HG02759 (cell line): ENCODE results near the gene SLC13A3.

Experiments used
- ATAC-seq: cut with Tn5 transposase; IDR thresholded peaks from one replicate; pipeline ENCODE4 v1.9.1; 2021; ENCODE audit warnings: mild to moderate bottlenecking, moderate library complexity; ENCODE audit not compliant: unreplicated experiment

The SLC13A3 gene

DNA sequence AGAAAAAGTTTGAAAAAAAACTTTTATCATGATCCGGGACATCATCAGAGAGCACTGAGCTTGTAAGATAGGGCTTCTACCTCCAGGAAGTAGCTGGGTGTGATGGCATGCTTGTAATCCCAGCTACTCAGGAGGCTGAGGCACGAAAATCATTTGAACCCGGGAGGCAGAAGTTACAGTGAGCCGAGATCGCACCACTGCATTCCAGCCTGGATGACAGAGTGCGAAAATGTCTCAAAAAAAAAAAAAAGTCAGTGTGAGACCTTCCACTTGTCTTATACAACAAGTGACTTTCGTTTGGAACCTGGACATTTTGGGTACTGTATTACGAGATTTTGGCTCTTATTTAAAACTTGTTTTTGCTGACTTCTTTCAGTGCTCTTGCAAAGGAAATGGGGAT lies 5.9 kb upstream of the SLC13A3 start:
- no peak for ATAC-seq

DNA sequence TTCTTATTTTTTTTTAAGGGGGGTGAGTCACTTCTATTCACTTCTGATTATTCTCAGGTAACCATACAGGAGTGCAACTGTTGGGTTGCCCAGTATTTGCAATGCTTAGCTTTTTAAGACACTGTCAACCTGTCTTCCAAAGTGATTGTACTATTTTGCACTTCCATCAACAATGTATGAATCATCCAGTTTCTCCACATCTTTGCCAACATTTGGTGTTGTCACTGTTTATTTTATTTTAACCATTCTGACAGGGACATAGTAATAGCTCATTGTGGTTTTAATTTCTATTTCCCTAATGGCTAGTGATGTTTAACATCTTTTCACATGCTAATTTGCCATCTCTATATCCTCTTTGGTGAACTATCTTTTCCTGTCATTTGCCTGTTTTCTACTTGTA lies 1.4 kb upstream of the SLC13A3 start:
- no peak for ATAC-seq

DNA sequence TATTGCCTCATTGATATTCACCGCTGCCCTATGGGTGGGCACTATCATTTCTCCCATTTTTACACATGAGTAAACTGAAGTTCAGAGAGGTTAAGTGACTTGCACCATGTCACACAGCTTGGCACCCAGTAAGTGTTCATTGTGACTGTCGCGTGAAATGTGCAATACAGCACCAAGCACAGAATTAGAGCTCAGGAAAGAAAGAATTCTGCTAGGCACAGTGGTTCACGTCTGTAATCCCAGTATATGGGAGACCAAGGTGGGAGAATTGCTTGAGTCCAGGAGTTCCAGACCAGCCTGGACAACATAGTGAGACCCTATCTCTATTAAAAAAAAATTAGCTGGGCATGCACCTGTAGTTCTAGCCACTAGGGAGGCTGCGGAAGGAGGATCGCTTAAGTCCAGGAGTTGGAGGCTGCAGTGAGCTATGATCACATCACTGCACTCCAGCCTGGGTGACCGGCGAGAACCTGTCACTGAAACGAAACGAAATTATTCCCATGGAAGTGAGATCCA lies 626 bp downstream of the SLC13A3 start:
- no peak for ATAC-seq

DNA sequence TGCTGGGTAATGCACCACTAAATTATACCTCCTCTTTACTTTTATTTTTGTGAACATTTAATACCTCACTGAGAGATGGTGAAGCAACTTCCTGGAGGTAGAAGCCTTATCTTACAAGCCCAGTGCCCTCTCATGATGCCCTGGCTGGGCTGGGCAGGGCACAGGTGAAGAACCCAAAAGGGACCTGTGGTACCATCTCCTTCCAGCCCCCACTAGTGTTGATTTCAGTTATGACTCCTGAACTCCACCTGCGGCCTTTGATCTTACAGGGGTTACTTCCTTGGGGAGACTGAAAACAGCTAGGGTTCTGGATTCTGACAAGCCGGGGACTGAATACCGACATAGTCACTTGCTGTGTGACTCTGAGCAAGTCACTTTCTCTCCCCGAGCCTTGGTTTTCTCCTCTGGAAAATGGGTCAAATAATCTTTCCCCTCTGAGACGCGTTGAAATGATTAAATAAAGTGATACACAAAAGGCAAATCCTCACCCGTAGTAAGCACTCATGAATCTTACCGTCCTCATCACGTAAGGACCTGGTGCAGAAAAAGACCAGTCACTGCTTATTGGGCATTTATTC lies 1.2 kb downstream of the SLC13A3 start:
- ATAC-seq, result no peak

DNA sequence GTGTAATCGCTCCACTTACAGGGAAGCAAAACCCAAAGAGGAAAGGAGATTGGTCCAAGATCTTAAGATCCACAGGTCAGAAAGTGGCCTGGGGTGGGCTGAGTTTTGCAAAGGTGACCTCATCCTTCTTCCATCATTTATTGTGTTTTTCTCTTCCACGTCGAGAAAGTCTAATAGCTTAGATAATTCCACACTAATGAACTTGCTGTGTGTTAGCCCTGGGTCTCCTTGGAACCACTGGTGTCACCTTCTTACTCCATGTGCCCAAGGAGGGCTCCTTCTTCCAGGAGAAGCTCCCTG lies 1.7 kb downstream of the SLC13A3 start:
- ATAC-seq, result no peak

GRCh38 chr20:46648903-46649649 lies 2.2 kb downstream of the SLC13A3 start:
- no peak for ATAC-seq

GRCh38 chr20:46647469-46647868 lies 3.8 kb downstream of the SLC13A3 start:
- no peak for ATAC-seq

DNA sequence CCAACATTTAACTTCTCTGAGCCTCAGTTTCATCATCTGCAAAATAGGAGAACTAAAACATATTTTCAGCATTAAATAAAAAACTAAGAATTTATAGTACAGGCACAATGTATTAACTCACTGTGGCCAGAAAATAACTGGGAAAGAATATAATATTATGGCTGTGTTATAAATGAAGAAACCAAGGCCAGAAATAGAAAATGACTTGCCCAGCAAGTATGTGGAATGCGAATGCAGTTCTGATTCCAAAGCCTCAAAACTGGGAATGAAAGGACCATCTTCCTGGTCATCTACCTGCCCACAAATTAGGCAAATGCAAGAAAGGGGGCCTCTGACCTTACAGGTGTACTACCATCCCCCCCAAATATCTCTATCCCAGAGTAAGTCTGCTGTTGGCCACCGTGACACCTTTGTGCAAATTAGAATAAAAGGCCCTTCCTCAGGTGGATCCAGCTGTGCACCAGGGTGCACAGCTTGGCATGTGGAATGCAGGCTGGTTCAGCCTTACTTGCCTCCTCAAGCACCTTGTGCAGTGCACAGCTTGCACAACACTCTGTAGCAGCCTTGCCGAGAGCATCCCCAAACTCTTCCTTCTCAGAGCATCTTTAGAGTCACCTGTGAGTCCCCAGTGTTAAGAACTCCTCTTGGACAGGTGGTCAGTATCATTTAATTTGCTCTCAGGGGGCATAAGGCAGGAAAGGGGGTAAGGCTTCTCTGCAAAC lies 4.4 kb downstream of the SLC13A3 start:
- ATAC-seq, result no peak

DNA sequence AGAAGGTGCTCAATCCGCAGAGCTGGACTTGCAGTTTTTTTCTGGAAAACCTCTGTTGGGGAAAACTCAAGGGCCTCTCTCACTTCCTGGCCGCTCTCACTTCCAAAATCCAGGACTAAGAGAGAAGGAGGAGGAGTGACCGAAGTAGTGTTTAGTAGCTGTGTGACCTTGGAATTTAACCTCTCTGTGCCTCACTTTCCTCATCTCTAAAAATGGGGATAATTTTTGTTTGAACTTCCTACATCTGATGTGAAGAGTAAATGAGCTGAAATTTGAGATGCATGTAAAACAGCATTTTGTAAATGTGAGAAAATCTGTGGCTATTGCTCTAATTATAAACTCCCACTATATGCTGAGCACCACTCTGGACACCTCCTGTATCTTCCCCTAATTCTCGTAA lies 5.1 kb downstream of the SLC13A3 start:
- no peak for ATAC-seq

DNA sequence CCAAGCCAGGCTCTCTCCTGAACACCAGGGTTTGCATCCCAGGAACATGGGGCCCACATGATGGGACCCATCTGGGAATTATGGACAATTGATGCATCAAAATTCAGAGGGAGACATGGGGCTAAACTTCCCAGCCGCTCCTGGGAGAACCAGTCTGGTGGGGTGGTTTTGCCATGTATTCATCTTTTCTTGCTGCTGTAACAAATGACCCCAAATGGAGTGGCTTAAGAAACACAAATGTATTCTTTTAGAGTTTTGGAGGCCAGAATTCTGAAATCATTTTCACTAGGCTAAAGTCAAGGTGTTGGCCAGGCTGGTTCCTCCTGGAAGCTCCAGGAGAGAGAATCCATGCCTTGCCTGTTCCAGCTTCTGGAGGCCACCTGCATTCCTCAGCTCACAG lies 6.5 kb downstream of the SLC13A3 start:
- ATAC-seq, result no peak

- no peak for ATAC-seq
These were observed 7.1 kb downstream of the SLC13A3 start for GRCh38 chr20:46644160-46644559.

- ATAC-seq, result no peak
These were observed 8.3 kb downstream of the SLC13A3 start for GRCh38 chr20:46642969-46643343.

DNA sequence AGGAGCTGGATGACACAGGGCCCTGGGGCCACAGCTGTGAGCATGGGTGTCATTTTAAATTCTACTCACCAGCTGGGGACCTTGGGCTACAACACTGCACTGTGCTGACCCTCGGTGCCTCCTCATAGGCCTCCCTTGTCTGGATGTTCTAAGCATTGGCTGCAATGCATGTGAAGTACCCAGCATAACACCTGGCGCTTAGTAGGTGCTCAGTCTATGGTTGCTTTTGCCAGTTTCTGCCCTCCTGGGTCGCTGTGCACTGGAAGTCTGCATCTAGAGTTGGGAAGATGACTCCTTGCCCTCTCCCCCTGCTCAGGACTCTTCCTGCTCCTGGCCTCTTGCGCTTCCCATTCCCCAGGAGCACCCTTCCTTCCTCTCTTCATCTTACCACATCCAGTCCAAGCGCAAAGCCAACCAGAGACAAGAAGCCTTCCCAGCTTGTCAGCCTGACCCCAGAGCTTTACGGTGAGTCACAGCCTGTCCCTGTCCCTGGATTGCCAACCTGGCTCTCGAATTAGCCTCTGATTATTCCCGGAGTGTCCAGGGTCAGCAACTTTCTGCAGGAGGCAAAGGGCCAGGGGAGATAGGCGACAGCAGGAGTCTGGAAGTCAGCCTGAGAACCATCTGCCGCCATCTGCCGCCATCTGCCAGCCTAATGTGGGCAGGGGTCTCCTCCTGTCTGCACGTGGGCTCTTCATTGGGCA lies 8.8 kb downstream of the SLC13A3 start:
- ATAC-seq, result no peak

DNA sequence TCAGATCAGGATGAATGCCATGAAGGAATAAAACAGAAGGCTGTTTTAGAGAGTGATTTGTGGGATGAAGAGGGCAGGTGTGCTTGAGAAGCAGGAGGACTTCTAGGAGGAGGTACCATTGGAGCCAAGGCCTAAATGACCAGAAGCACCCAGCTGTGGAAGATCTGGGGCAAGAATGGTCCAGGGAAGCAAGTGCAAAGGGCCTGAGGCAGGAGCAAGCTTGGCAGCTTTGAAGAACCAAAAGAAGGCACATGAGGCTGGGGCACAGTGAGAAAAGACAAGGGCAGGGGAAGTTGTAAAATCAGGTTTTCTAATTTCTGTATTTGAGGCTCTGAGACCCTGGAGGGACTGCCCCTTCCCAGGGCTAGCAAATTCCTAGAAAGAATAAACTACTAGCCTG lies 9.8 kb downstream of the SLC13A3 start:
- no peak for ATAC-seq

- ATAC-seq, result no peak
These were observed 10.5 kb downstream of the SLC13A3 start for GRCh38 chr20:46640536-46641311.

DNA sequence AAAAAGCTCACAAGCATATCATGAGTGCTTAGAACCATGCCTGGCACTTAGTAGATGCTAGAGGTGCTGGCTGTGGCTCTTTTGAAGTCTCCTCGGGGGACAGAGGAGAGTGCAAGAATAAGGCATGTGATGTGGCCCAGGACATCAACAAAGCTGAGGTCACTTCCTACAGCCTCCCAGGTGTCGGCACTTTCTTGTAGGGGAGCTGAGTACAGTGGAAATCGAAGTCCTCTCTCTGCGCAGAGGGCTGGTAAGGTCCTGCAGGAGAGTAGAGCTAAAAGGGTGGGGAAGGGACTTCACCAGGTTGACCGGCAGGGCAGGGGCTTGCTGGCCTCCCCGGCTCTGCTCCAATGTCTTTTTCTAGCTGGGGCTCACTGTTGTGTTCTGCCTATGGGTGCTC lies 11.2 kb downstream of the SLC13A3 start:
- no peak for ATAC-seq

- no peak for ATAC-seq
These were observed 11.7 kb downstream of the SLC13A3 start for GRCh38 chr20:46639587-46639986.

DNA sequence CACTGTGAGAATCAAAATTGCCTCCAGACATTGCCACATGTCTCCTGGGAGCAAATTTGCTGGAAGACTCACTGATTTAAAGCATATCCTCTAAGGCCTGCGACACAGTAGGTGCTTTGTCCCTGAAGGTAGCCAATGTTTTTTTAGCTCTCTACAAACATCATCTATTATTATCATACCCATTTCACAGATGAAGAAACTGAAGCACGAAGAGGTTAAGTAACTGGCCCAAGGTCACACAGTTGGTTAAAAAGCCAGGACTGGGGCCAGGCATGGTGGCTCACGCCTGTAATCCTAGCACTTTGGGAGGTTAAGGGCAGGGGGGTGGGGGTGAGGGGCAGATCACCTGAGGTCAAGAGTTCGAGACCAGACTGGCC lies 12.4 kb downstream of the SLC13A3 start:
- no peak for ATAC-seq

GRCh38 chr20:46638134-46638897 lies 12.9 kb downstream of the SLC13A3 start:
- ATAC-seq, result no peak

GRCh38 chr20:46637427-46638133 lies 13.7 kb downstream of the SLC13A3 start:
- ATAC-seq, result no peak
